ENCODE measurements around the gene DNAJC15.

DNAJC15 gene

DNA sequence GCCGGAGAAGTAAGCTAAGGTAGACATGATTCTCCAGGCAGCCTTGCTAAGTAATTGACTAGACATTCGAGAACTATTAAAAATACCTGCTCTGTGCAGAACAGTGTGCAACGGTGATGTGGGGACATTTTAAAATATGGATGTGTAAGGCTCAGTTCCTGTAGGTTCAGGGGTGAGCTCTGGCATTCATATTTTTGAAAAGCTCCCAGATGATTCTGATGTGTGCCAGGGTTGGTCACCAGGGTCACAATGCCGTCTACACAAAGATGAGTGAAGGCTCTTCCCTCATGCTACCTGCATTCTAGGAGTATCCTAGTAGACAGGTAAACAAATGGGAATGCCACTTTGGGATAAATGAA lies 30.6 kb upstream of the DNAJC15 start (continued):
- TF ChIP-seq, protein P1, sequence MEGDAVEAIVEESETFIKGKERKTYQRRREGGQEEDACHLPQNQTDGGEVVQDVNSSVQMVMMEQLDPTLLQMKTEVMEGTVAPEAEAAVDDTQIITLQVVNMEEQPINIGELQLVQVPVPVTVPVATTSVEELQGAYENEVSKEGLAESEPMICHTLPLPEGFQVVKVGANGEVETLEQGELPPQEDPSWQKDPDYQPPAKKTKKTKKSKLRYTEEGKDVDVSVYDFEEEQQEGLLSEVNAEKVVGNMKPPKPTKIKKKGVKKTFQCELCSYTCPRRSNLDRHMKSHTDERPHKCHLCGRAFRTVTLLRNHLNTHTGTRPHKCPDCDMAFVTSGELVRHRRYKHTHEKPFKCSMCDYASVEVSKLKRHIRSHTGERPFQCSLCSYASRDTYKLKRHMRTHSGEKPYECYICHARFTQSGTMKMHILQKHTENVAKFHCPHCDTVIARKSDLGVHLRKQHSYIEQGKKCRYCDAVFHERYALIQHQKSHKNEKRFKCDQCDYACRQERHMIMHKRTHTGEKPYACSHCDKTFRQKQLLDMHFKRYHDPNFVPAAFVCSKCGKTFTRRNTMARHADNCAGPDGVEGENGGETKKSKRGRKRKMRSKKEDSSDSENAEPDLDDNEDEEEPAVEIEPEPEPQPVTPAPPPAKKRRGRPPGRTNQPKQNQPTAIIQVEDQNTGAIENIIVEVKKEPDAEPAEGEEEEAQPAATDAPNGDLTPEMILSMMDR (tag by site-specific recombination; IDR thresholded peaks at IDR 0.05), result no peak
- TF ChIP-seq IKZF3 (tag by site-specific recombination; IDR thresholded peaks at IDR 0.05) (no peak), YY2 (tag by site-specific recombination; IDR thresholded peaks at IDR 0.05) (no peak), ZNF221 (tag by site-specific recombination; IDR thresholded peaks at IDR 0.05; ENCODE audit: borderline replicate concordance) (no peak), HOXC10 (CRISPR knock-in tag; IDR thresholded peaks at IDR 0.05) (no peak), ZNF585B (tag by site-specific recombination; IDR thresholded peaks at IDR 0.05) (no peak)
- TF ChIP-seq, protein P2, sequence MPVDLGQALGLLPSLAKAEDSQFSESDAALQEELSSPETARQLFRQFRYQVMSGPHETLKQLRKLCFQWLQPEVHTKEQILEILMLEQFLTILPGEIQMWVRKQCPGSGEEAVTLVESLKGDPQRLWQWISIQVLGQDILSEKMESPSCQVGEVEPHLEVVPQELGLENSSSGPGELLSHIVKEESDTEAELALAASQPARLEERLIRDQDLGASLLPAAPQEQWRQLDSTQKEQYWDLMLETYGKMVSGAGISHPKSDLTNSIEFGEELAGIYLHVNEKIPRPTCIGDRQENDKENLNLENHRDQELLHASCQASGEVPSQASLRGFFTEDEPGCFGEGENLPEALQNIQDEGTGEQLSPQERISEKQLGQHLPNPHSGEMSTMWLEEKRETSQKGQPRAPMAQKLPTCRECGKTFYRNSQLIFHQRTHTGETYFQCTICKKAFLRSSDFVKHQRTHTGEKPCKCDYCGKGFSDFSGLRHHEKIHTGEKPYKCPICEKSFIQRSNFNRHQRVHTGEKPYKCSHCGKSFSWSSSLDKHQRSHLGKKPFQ (tag by site-specific recombination; IDR thresholded peaks at IDR 0.05), result no peak
- TF ChIP-seq, protein P3, sequence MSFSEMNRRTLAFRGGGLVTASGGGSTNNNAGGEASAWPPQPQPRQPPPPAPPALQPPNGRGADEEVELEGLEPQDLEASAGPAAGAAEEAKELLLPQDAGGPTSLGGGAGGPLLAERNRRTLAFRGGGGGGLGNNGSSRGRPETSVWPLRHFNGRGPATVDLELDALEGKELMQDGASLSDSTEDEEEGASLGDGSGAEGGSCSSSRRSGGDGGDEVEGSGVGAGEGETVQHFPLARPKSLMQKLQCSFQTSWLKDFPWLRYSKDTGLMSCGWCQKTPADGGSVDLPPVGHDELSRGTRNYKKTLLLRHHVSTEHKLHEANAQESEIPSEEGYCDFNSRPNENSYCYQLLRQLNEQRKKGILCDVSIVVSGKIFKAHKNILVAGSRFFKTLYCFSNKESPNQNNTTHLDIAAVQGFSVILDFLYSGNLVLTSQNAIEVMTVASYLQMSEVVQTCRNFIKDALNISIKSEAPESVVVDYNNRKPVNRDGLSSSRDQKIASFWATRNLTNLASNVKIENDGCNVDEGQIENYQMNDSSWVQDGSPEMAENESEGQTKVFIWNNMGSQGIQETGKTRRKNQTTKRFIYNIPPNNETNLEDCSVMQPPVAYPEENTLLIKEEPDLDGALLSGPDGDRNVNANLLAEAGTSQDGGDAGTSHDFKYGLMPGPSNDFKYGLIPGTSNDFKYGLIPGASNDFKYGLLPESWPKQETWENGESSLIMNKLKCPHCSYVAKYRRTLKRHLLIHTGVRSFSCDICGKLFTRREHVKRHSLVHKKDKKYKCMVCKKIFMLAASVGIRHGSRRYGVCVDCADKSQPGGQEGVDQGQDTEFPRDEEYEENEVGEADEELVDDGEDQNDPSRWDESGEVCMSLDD (tag by site-specific recombination; IDR thresholded peaks at IDR 0.05), result no peak
- TF ChIP-seq, protein P4, sequence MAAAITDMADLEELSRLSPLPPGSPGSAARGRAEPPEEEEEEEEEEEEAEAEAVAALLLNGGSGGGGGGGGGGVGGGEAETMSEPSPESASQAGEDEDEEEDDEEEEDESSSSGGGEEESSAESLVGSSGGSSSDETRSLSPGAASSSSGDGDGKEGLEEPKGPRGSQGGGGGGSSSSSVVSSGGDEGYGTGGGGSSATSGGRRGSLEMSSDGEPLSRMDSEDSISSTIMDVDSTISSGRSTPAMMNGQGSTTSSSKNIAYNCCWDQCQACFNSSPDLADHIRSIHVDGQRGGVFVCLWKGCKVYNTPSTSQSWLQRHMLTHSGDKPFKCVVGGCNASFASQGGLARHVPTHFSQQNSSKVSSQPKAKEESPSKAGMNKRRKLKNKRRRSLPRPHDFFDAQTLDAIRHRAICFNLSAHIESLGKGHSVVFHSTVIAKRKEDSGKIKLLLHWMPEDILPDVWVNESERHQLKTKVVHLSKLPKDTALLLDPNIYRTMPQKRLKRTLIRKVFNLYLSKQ (tag by site-specific recombination; IDR thresholded peaks at IDR 0.05; ENCODE audit: borderline replicate concordance), result no peak
- TF ChIP-seq, protein P5, sequence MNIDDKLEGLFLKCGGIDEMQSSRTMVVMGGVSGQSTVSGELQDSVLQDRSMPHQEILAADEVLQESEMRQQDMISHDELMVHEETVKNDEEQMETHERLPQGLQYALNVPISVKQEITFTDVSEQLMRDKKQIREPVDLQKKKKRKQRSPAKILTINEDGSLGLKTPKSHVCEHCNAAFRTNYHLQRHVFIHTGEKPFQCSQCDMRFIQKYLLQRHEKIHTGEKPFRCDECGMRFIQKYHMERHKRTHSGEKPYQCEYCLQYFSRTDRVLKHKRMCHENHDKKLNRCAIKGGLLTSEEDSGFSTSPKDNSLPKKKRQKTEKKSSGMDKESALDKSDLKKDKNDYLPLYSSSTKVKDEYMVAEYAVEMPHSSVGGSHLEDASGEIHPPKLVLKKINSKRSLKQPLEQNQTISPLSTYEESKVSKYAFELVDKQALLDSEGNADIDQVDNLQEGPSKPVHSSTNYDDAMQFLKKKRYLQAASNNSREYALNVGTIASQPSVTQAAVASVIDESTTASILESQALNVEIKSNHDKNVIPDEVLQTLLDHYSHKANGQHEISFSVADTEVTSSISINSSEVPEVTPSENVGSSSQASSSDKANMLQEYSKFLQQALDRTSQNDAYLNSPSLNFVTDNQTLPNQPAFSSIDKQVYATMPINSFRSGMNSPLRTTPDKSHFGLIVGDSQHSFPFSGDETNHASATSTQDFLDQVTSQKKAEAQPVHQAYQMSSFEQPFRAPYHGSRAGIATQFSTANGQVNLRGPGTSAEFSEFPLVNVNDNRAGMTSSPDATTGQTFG (tag by site-specific recombination; IDR thresholded peaks at IDR 0.05; ENCODE audit: borderline replicate concordance), result no peak

DNA sequence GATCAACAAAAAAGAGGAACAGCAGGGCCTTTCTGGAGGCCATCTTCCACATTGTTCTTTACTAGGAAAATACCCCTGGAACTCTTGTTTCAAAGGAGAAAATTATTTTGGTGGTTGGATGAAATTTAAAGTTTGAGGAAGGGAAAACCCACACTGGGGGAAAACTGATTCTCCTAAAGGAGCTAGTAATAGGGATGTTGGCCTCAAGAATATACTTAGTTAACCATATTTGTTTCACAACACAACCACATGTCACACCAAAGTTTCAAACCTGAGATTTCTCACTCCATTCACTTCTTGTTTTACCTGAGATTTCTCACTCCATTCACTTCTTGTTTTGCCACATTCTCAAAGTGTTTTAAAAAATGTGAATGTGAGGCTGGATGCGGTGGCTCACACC lies 28.5 kb upstream of the DNAJC15 start:
- no peak overlapping the region for H3K4me3 ChIP-seq (ENCODE audit: low read depth, low read length)
- no peak for TF ChIP-seq ZNF670 (tag by site-specific recombination; IDR thresholded peaks at IDR 0.05; ENCODE audit: low read depth)
- TF ChIP-seq ZNF558 (tag by site-specific recombination; IDR thresholded peaks at IDR 0.05), result no peak
- TF ChIP-seq, protein P2 (tag by site-specific recombination; IDR thresholded peaks at IDR 0.05), result no peak
- no peak for TF ChIP-seq ZNF830 (tag by site-specific recombination; IDR thresholded peaks at IDR 0.05; ENCODE audit: low read depth)
- TF ChIP-seq ZBTB7A (tag by site-specific recombination; IDR thresholded peaks at IDR 0.05; ENCODE audit: low read depth), result no peak
- ChIA-PET POLR2A (no interaction called here), CTCF (no interaction called here)
- H3K4me1 ChIP-seq (ENCODE audit: control insufficient read depth, insufficient read depth, low read length), result no peaks in the 10 kb centered on the region
- H3K9me3 ChIP-seq (ENCODE audit: control insufficient read depth, insufficient read depth, low read depth, low read length), result no peaks in the 10 kb centered on the region
- no peaks in the 10 kb centered on the region for H3K36me3 ChIP-seq (ENCODE audit: control insufficient read depth in 2 of 2, insufficient read depth in 1 of 2, low read length in 2 of 2)
- H3K27ac ChIP-seq (ENCODE audit: extremely low read depth, low read depth, low read length), result no peak overlapping the region

Measured in HEK293 (cell line).